Gastroesophageal sphincter (tissue), 2 donors: ENCODE measurements around the gene LGALSL.

Experiments
- EP300 ChIP-seq: sonication (generic); formaldehyde crosslinking; IDR thresholded peaks from one replicate; pipeline ENCODE4 v1.6.1; 2017; ENCODE audit warnings: antibody characterized with exemption, mild to moderate bottlenecking
- POLR2A ChIP-seq, 2 donors: fragments of 450-650 bp; IDR thresholded peaks; one replicate each; pipeline ENCODE4 v1.6.1; 2017; ENCODE audit warnings: antibody characterized with exemption in 2 of 2, mild to moderate bottlenecking in 2 of 2, moderate library complexity in 1 of 2
- POLR2AphosphoS5 ChIP-seq: sonication (generic); formaldehyde crosslinking; IDR thresholded peaks from one replicate; pipeline ENCODE4 v1.6.1; 2017; ENCODE audit warnings: antibody characterized with exemption

DNA sequence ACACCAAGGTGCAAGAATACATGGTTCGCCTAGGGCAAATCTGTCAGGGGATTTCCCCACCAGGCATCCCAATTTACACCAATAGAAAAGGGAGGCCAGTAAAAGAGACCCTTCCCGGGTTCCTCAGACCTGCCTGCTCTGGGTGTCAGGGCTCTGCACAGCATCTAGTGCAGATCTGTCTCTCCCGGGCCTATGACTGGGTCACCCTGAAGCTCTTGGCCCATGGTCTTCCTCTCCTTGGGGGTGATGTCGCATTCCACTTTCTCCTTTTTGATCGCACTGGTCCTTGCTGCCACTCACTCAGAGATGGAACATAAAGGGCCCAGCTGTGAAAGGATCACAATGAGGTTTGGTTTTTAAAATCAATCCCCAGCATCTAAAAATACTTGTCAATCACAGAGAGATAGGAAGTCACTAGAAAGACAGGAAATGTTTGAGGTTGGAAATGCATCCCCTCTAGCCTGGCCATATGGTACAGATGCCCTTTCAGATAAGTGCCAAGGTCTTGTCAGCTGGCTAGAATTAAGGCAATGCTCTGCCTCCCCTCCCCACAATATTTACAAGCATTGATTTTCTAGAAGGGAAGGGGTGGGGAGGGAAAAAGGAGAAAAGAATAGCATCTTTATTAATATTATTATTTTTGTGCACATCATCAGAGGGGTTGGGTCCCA lies 35.3 kb downstream of the LGALSL start:
- no peak for TF ChIP-seq EP300
- no peak for TF ChIP-seq POLR2A (IDR thresholded peaks at IDR 0.05)
- no peak for TF ChIP-seq POLR2AphosphoS5
